GM12875 (cell line): ENCODE measurements around the gene MTHFD1L.

ENCODE experiments used
- H3K4me3 ChIP-seq: one replicate; pipeline ENCODE4 v1.5.1; 2011; ENCODE audit warnings: low read depth, low read length, control low read depth
- CTCF ChIP-seq: IDR thresholded peaks from 2 replicates; pipeline ENCODE4 v1.5.1; 2011; ENCODE audit warnings: low read depth, mild to moderate bottlenecking, control low read depth, inconsistent platforms, low read length, moderate library complexity, borderline replicate concordance; ENCODE audit not compliant: insufficient read depth

The MTHFD1L gene

GRCh38 chr6:150936021-150936555 is 70.6 kb downstream of the MTHFD1L start:
- H3K4me3 ChIP-seq, result no peak overlapping the region
- no peak for TF ChIP-seq CTCF

- no peak for TF ChIP-seq CTCF
- no peak overlapping the region for H3K4me3 ChIP-seq
Observed at GRCh38 chr6:150937132-150937906, 71.8 kb downstream of the MTHFD1L start.

GRCh38 chr6:150939399-150939798 is 73.9 kb downstream of the MTHFD1L start:
- H3K4me3 ChIP-seq, result no peak overlapping the region
- no peak for TF ChIP-seq CTCF

- TF ChIP-seq CTCF, result no peak
- H3K4me3 ChIP-seq, result no peak overlapping the region
Observed at GRCh38 chr6:150940941-150941340, 75.4 kb downstream of the MTHFD1L start.

GRCh38 chr6:150949526-150949925 is 84.0 kb downstream of the MTHFD1L start:
- no peak overlapping the region for H3K4me3 ChIP-seq
- TF ChIP-seq CTCF, result no peak

GRCh38 chr6:150953851-150954250 is 88.3 kb downstream of the MTHFD1L start:
- TF ChIP-seq CTCF, result no peak
- H3K4me3 ChIP-seq, result no peak overlapping the region

GRCh38 chr6:150959166-150959565 is 93.7 kb downstream of the MTHFD1L start:
- H3K4me3 ChIP-seq, result no peak overlapping the region
- TF ChIP-seq CTCF, result no peak
